ENCODE measurements around the gene THPO. TPM values are rescaled to one million over a fixed set of nuclear protein-coding genes. Genes with fewer than 3 reads are reported as not detected.

The THPO gene
- total RNA-seq, 2 experiments from 2014 or later: not detected

- H3K4me1 Mint-ChIP-seq: peaks cover 28% of the 10 kb centered on the region
- DNase-seq: peak; percentile 69
- peak within 1 kb of the TSS; percentile 92 for H3K27ac Mint-ChIP-seq
- peaks cover 25% of the 10 kb centered on the region for H3K36me3 Mint-ChIP-seq
- H3K4me3 Mint-ChIP-seq: peak within 1 kb of the TSS; percentile 96
- H3K27me3 Mint-ChIP-seq: peaks cover 4% of the 10 kb centered on the region
- H3K9me3 Mint-ChIP-seq: no peaks in the 10 kb centered on the region
Measured at GRCh38 chr3:184361532-184361931, 16.5 kb downstream of the THPO start, which contains the start of the genes CLCN2 and POLR2H. Gene CLCN2, minus strand, starts transcription at chr3:184361605. Its CDS starts 126 bp downstream, at chr3:184361479. Gene POLR2H, plus strand, starts transcription at chr3:184361710. Its CDS starts 1,783 bp downstream, at chr3:184363493.

- Mint-ChIP-seq H3K27me3 (peaks cover 4% of the 10 kb centered on the region), H3K4me1 (peaks cover 26% of the 10 kb centered on the region), H3K9me3 (no peaks in the 10 kb centered on the region), H3K4me3 (peak overlapping the region; percentile 85), H3K36me3 (peaks cover 23% of the 10 kb centered on the region), H3K27ac (peak overlapping the region; percentile 52)
- DNase-seq: no peak
Measured at GRCh38 chr3:184360929-184361531, 17.0 kb downstream of the THPO start.

- peaks cover 22% of the 10 kb centered on the region for H3K36me3 Mint-ChIP-seq
- peak overlapping the region; percentile 9 for H3K27ac Mint-ChIP-seq
Measured at GRCh38 chr3:184360070-184360928, 17.7 kb downstream of the THPO start.

GRCh38 chr3:184359610-184360009, 18.4 kb downstream of the THPO start:
- H3K4me1 Mint-ChIP-seq: peaks cover 16% of the 10 kb centered on the region
- H3K27ac Mint-ChIP-seq: no peak overlapping the region
- peaks cover 4% of the 10 kb centered on the region for H3K27me3 Mint-ChIP-seq
- no peak for DNase-seq
- no peak overlapping the region for H3K4me3 Mint-ChIP-seq
- peaks cover 18% of the 10 kb centered on the region for H3K36me3 Mint-ChIP-seq
- H3K9me3 Mint-ChIP-seq: no peaks in the 10 kb centered on the region

More at GRCh38 chr3:184360070-184360928, 17.7 kb downstream of the THPO start:
- Mint-ChIP-seq H3K4me1 (peaks cover 23% of the 10 kb centered on the region), H3K4me3 (peak overlapping the region; percentile 85), H3K27me3 (peaks cover 4% of the 10 kb centered on the region), H3K9me3 (no peaks in the 10 kb centered on the region)
- DNase-seq: no peak

- Mint-ChIP-seq H3K36me3 (peaks cover 14% of the 10 kb centered on the region), H3K9me3 (no peaks in the 10 kb centered on the region), H3K27ac (no peak overlapping the region), H3K4me1 (peaks cover 12% of the 10 kb centered on the region), H3K4me3 (no peak overlapping the region), H3K27me3 (peaks cover 4% of the 10 kb centered on the region)
- DNase-seq: no peak
Measured at GRCh38 chr3:184358921-184359350, 19.1 kb downstream of the THPO start.

GRCh38 chr3:184358124-184358767, 19.8 kb downstream of the THPO start:
- H3K4me1 Mint-ChIP-seq: peaks cover 10% of the 10 kb centered on the region
- no peaks in the 10 kb centered on the region for H3K9me3 Mint-ChIP-seq
- H3K4me3 Mint-ChIP-seq: no peak overlapping the region
- DNase-seq: no peak
- peaks cover 7% of the 10 kb centered on the region for H3K36me3 Mint-ChIP-seq
- peaks cover 3% of the 10 kb centered on the region for H3K27me3 Mint-ChIP-seq
- no peak overlapping the region for H3K27ac Mint-ChIP-seq

GRCh38 chr3:184357248-184358123, 20.5 kb downstream of the THPO start:
- Mint-ChIP-seq H3K36me3 (peaks cover 5% of the 10 kb centered on the region), H3K4me1 (peaks cover 10% of the 10 kb centered on the region), H3K27me3 (no peaks in the 10 kb centered on the region), H3K9me3 (no peaks in the 10 kb centered on the region), H3K4me3 (no peak overlapping the region), H3K27ac (no peak overlapping the region)
- DNase-seq: no peak

GRCh38 chr3:184355261-184356040, 22.6 kb downstream of the THPO start:
- no peak overlapping the region for H3K27ac Mint-ChIP-seq
- no peak for DNase-seq
- peaks cover 5% of the 10 kb centered on the region for H3K36me3 Mint-ChIP-seq
- no peaks in the 10 kb centered on the region for H3K9me3 Mint-ChIP-seq
- peaks cover 6% of the 10 kb centered on the region for H3K4me1 Mint-ChIP-seq
- H3K27me3 Mint-ChIP-seq: no peaks in the 10 kb centered on the region
- no peak overlapping the region for H3K4me3 Mint-ChIP-seq

- no peak for DNase-seq
- no peaks in the 10 kb centered on the region for H3K27me3 Mint-ChIP-seq
- H3K4me1 Mint-ChIP-seq: no peaks in the 10 kb centered on the region
- H3K36me3 Mint-ChIP-seq: peaks cover 5% of the 10 kb centered on the region
- H3K9me3 Mint-ChIP-seq: no peaks in the 10 kb centered on the region
- no peak overlapping the region for H3K4me3 Mint-ChIP-seq
- no peak overlapping the region for H3K27ac Mint-ChIP-seq
Measured at GRCh38 chr3:184354754-184355153, 23.3 kb downstream of the THPO start.

- H3K36me3 Mint-ChIP-seq: peaks cover 5% of the 10 kb centered on the region
- H3K4me1 Mint-ChIP-seq: no peaks in the 10 kb centered on the region
- no peaks in the 10 kb centered on the region for H3K27me3 Mint-ChIP-seq
- no peak overlapping the region for H3K27ac Mint-ChIP-seq
- H3K4me3 Mint-ChIP-seq: no peak overlapping the region
- peak; percentile 45 for DNase-seq
- H3K9me3 Mint-ChIP-seq: no peaks in the 10 kb centered on the region
Measured at GRCh38 chr3:184354121-184354728, 23.8 kb downstream of the THPO start.

GRCh38 chr3:184353546-184353941, 24.5 kb downstream of the THPO start:
- Mint-ChIP-seq H3K36me3 (peaks cover 5% of the 10 kb centered on the region), H3K27ac (no peak overlapping the region), H3K27me3 (no peaks in the 10 kb centered on the region), H3K9me3 (no peaks in the 10 kb centered on the region), H3K4me3 (no peak overlapping the region), H3K4me1 (no peaks in the 10 kb centered on the region)
- no peak for DNase-seq

- H3K4me3 Mint-ChIP-seq: no peak overlapping the region
- H3K4me1 Mint-ChIP-seq: no peaks in the 10 kb centered on the region
- H3K27ac Mint-ChIP-seq: no peak overlapping the region
- no peaks in the 10 kb centered on the region for H3K27me3 Mint-ChIP-seq
- no peaks in the 10 kb centered on the region for H3K9me3 Mint-ChIP-seq
- no peak for DNase-seq
- H3K36me3 Mint-ChIP-seq: peaks cover 5% of the 10 kb centered on the region
Measured at GRCh38 chr3:184352897-184353545, 25.0 kb downstream of the THPO start.

- no peaks in the 10 kb centered on the region for H3K4me1 Mint-ChIP-seq
- peaks cover 5% of the 10 kb centered on the region for H3K36me3 Mint-ChIP-seq
- H3K27me3 Mint-ChIP-seq: no peaks in the 10 kb centered on the region
- no peak for DNase-seq
- H3K4me3 Mint-ChIP-seq: no peak overlapping the region
- H3K9me3 Mint-ChIP-seq: no peaks in the 10 kb centered on the region
- H3K27ac Mint-ChIP-seq: no peak overlapping the region
Measured at GRCh38 chr3:184352149-184352785, 25.7 kb downstream of the THPO start.

All from activated naive CD8-positive, alpha-beta T cell treated with anti-CD3 and anti-CD28 coated beads for 36 hours (primary cell).